KBM-7 (cell line): ENCODE measurements around the gene CNKSR3.

ENCODE experiments used
- DNase-seq: peaks from one replicate; pipeline ENCODE4 v3.0.0-alpha.2; 2015
- in situ Hi-C: fragments of 300-500 bp; cut with MboI; formaldehyde crosslinking; loops from 2 replicates; pipeline ENCODE4 v1.14.3; 2020; ENCODE audit warnings: low sequenced_read_pairs, low pct_unique_long_range_greater_than_20kb, mixed read lengths

The CNKSR3 gene

DNA sequence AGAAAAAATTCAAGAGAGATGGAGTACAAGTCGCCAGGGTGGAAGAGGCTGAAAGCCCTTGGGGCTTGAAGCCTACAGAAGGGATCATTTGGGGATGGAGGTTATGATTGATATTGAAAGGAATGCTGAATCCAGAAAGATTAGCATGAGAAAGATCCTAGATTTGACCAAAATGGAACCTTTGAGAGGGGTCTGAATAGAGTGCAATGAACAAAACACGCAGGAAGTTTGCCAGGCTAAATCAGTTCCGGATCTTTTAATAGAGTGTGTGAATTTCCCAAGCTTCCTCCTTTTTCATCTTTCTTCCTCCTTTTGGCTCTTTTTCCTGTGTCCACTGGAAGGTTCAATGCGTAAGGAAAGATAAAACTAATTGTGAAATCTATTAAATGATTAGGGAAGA lies 169.1 kb downstream of the CNKSR3 start:
- in situ Hi-C loops, result no loop called here
- no peak for DNase-seq
